Measurements from ENCODE around the gene CST3. TPM values are rescaled to one million over a fixed set of nuclear protein-coding genes. Genes with fewer than 3 reads are reported as not detected.

Gene CST3
- total and polyA plus RNA-seq, 2 of the 8 experiments (the other 6 are each of a cell fraction or from before 2014, with no cell fraction given) = 53.2 to 184 TPM

- TF ChIP-seq CTBP2 (IDR thresholded peaks at IDR 0.05; ENCODE audit: borderline replicate concordance, insufficient read depth, insufficient read length, low read length) (no peak), SIX5 (IDR thresholded peaks at IDR 0.05; ENCODE audit: low read depth, low read length) (no peak), GABPA (IDR thresholded peaks at IDR 0.05; ENCODE audit: borderline replicate concordance, insufficient read depth, low read length) (no peak)
Observed at GRCh38 chr20:23653400-23653938, 15.7 kb upstream of the CST3 start (continued).

Data from H1 (cell line).